AG04449 (cell line): ENCODE measurements around the gene MAST4.

Experiments used
- CTCF ChIA-PET: fragments of 350-600 bp; formaldehyde crosslinking; extraction: SDS; loops from one replicate; lab custom pipeline; 2021; ENCODE audit warnings: antibody characterized with exemption; lab: Yijun Ruan, JAX
- POLR2A ChIA-PET: fragments of 400-600, 350-600 bp; formaldehyde crosslinking; extraction: SDS; loops from one replicate; lab custom pipeline; 2020; ENCODE audit warnings: antibody characterized with exemption, inconsistent platforms; lab: Yijun Ruan, JAX
- DNase-seq: peaks from one replicate; pipeline ENCODE4 v3.0.0-alpha.2; 2010; ENCODE audit warnings: low read depth, low spot score
- H3K4me3 ChIP-seq: 2 replicates; pipeline ENCODE4 v1.5.1; 2011; ENCODE audit warnings: low read depth, mild to moderate bottlenecking, control low read depth, low read length
- CTCF ChIP-seq: IDR thresholded peaks from one replicate; pipeline ENCODE4 v1.5.1; 2011; ENCODE audit warnings: mild to moderate bottlenecking, moderate library complexity, low read length, control low read depth, inconsistent platforms; ENCODE audit not compliant: insufficient read depth; ENCODE audit errors: missing control alignments

MAST4 gene

GRCh38 chr5:66850354-66851075 lies 254.3 kb downstream of the MAST4 start:
- DNase-seq = no peak
- ChIA-PET POLR2A (no interaction called here), CTCF (interaction anchor here (1.0 to 3.6 kb wide), 4 partner anchors 10 to 544 kb away, joined by 3 to 20 read pairs (median 3); no protein-coding TSS in a partner anchor)
- no peak overlapping the region for H3K4me3 ChIP-seq
- TF ChIP-seq CTCF = no peak

- no peak for DNase-seq
- no peak overlapping the region for H3K4me3 ChIP-seq
- POLR2A ChIA-PET = no interaction called here
- CTCF ChIA-PET = interaction anchor here (1.0 to 3.6 kb wide), 3 partner anchors 9 to 545 kb away, joined by 3 to 20 read pairs (median 4); no protein-coding TSS in a partner anchor
- no peak for TF ChIP-seq CTCF
Observed at GRCh38 chr5:66851306-66851705, 255.1 kb downstream of the MAST4 start.

DNA sequence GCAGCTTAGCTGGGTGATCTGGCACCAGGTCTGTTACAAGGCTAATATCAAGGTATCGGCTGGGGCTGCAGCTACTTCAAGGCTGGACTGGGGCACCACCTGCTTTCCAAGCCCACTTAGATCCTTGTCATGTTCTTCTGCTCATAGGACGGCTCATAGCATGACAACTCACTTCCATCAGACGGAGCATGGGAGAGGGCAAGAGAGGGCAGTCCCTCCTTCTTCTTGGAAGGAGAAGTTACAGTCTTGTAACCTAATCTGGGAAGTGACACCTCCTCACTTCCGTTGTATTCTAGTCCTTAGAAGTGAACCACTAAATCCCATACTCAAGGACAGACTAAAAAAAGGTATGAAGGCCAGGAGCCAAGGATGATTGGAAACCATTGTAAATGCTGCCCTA lies 258.2 kb downstream of the MAST4 start:
- ChIA-PET CTCF (interaction anchor here (3.6 kb wide), 1 partner anchor 10 kb away, joined by 20 read pairs; no protein-coding TSS in a partner anchor), POLR2A (no interaction called here)
- no peak for TF ChIP-seq CTCF
- H3K4me3 ChIP-seq = no peak overlapping the region
- no peak for DNase-seq

- H3K4me3 ChIP-seq = no peak overlapping the region
- DNase-seq = no peak
- ChIA-PET POLR2A (no interaction called here), CTCF (interaction anchor here (1.0 kb wide), 1 partner anchor 42 kb away, joined by 3 read pairs; no protein-coding TSS in a partner anchor)
- TF ChIP-seq CTCF = no peak
Observed at GRCh38 chr5:66856041-66856805, 260.0 kb downstream of the MAST4 start.

DNA sequence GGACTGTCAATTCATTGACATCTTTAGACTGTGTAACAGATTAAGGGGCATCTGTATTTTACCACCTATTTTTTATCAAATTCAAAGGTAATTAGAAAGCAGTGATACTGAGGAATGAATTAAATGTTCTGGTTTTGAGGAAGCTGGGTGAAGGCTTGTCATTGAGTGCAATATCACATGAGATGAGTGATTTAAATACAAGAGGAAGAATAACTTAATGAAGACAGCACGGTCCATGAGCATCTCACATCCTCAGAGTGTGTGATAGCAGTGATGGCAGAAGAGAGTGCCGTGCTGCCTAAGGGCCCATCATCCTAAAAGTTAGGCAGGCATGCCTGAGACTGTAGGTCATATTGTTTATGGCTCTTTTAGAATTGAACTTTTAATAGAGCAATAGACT lies 263.3 kb downstream of the MAST4 start:
- no peak for TF ChIP-seq CTCF
- no peak overlapping the region for H3K4me3 ChIP-seq
- no peak for DNase-seq
- ChIA-PET POLR2A (no interaction called here), CTCF (interaction anchor here (0.6 to 1.6 kb wide), 3 partner anchors 45 to 553 kb away, joined by 3 to 6 read pairs (median 5); no protein-coding TSS in a partner anchor)
